HFFc6 (cell line): ENCODE data around the gene PTPRN2. TPM values are rescaled to one million over a fixed set of nuclear protein-coding genes. Genes with fewer than 3 reads are reported as not detected.
"Not testable (repeated sequence)": the region's sequence is repeated elsewhere in the genome, so short reads cannot be mapped to it uniquely, and the experiment has no call there.

Experiments
- DNase-seq: peaks from one replicate; pipeline ENCODE4 v3.0.0-alpha.2; 2018
- H3K27ac Mint-ChIP-seq: 2 replicates; pipeline ENCODE4 v1.8.0; 2020; ENCODE audit warnings: mild to moderate bottlenecking, mixed read lengths
- H3K27me3 Mint-ChIP-seq: 2 replicates; pipeline ENCODE4 v1.8.0; 2021; ENCODE audit warnings: mild to moderate bottlenecking, moderate library complexity, mixed read lengths; ENCODE audit not compliant: insufficient read depth
- H3K36me3 Mint-ChIP-seq: 2 replicates; pipeline ENCODE4 v1.8.0; 2021; ENCODE audit warnings: low read depth, mixed read lengths
- H3K4me1 Mint-ChIP-seq: 2 replicates; pipeline ENCODE4 v1.8.0; 2020; ENCODE audit warnings: low read depth, mixed read lengths
- H3K4me3 Mint-ChIP-seq: 2 replicates; pipeline ENCODE4 v1.8.0; 2020; ENCODE audit warnings: mild to moderate bottlenecking, moderate library complexity, mixed read lengths
- H3K9me3 Mint-ChIP-seq: 2 replicates; pipeline ENCODE4 v1.8.0; 2020; ENCODE audit warnings: mild to moderate bottlenecking, mixed read lengths
- CTCF ChIP-seq: fragments of 200-600 bp; sonication (generic); IDR thresholded peaks from 2 replicates; pipeline ENCODE4 v1.5.0; 2021; ENCODE audit warnings: antibody characterized with exemption, mild to moderate bottlenecking
- total RNA-seq, 6 experiments: library from RNA; stranded (reverse); fragmentation: NEBNext Ultra II Directional; extraction: Animal tissue kit (Norgen Biotek cat#: 25700); gene quantifications; 2 replicates in 1 of 6; 3 replicates in 5 of 6; pipeline ENCODE4 v1.2.3, GENCODE V29; 2021

Gene PTPRN2
- total RNA-seq, 6 experiments from 2014 or later = 0.05 to 0.27 (median 0.23) TPM

- H3K4me3 Mint-ChIP-seq = no peak overlapping the region
- H3K27me3 Mint-ChIP-seq = peaks cover 3% of the 10 kb centered on the region; the same call in 1 of the 2 replicates
- TF ChIP-seq CTCF = no peak
- DNase-seq = no peak
- no peak overlapping the region for H3K27ac Mint-ChIP-seq
- peaks cover 60% of the 10 kb centered on the region for H3K9me3 Mint-ChIP-seq
- no peaks in the 10 kb centered on the region for H3K4me1 Mint-ChIP-seq
- peaks cover 5% of the 10 kb centered on the region; the same call in 1 of the 2 replicates for H3K36me3 Mint-ChIP-seq
Measured at GRCh38 chr7:158034571-158034970, 553.1 kb downstream of the PTPRN2 start.

GRCh38 chr7:158033925-158034324 is 553.7 kb downstream of the PTPRN2 start:
- not testable (repeated sequence) for H3K4me1 Mint-ChIP-seq, H3K27ac Mint-ChIP-seq, H3K36me3 Mint-ChIP-seq, H3K27me3 Mint-ChIP-seq, DNase-seq, H3K4me3 Mint-ChIP-seq
- H3K9me3 Mint-ChIP-seq = peaks cover 59% of the 10 kb centered on the region

GRCh38 chr7:158033196-158033595 is 554.4 kb downstream of the PTPRN2 start:
- peaks cover 3% of the 10 kb centered on the region; the same call in 1 of the 2 replicates for H3K27me3 Mint-ChIP-seq
- peaks cover 61% of the 10 kb centered on the region for H3K9me3 Mint-ChIP-seq

GRCh38 chr7:158032561-158033115 is 555.0 kb downstream of the PTPRN2 start:
- no peak for TF ChIP-seq CTCF
- no peaks in the 10 kb centered on the region for H3K4me1 Mint-ChIP-seq
- H3K4me3 Mint-ChIP-seq = no peak overlapping the region
- no peak for DNase-seq
- H3K27ac Mint-ChIP-seq = no peak overlapping the region
- peaks cover 66% of the 10 kb centered on the region for H3K9me3 Mint-ChIP-seq
- peaks cover 3% of the 10 kb centered on the region; the same call in 1 of the 2 replicates for H3K27me3 Mint-ChIP-seq
- H3K36me3 Mint-ChIP-seq = peaks cover 5% of the 10 kb centered on the region; the same call in 1 of the 2 replicates

More at GRCh38 chr7:158033196-158033595, 554.4 kb downstream of the PTPRN2 start:
- Mint-ChIP-seq H3K27ac (no peak overlapping the region), H3K36me3 (peaks cover 5% of the 10 kb centered on the region; the same call in 1 of the 2 replicates), H3K4me1 (no peaks in the 10 kb centered on the region), H3K4me3 (no peak overlapping the region)
- no peak for DNase-seq
- no peak for TF ChIP-seq CTCF

GRCh38 chr7:158031867-158032308 is 555.7 kb downstream of the PTPRN2 start:
- Mint-ChIP-seq H3K4me3 (no peak overlapping the region), H3K27me3 (peaks cover 3% of the 10 kb centered on the region; the same call in 1 of the 2 replicates), H3K4me1 (no peaks in the 10 kb centered on the region), H3K9me3 (peaks cover 72% of the 10 kb centered on the region), H3K27ac (no peak overlapping the region), H3K36me3 (peaks cover 5% of the 10 kb centered on the region; the same call in 1 of the 2 replicates)
- no peak for TF ChIP-seq CTCF
- no peak for DNase-seq

GRCh38 chr7:158030566-158030965 is 557.1 kb downstream of the PTPRN2 start:
- no peaks in the 10 kb centered on the region for H3K4me1 Mint-ChIP-seq
- H3K27ac Mint-ChIP-seq = no peak overlapping the region
- TF ChIP-seq CTCF = no peak
- peaks cover 3% of the 10 kb centered on the region; the same call in 1 of the 2 replicates for H3K27me3 Mint-ChIP-seq
- H3K36me3 Mint-ChIP-seq = peaks cover 5% of the 10 kb centered on the region; the same call in 1 of the 2 replicates
- H3K9me3 Mint-ChIP-seq = peaks cover 82% of the 10 kb centered on the region
- no peak overlapping the region for H3K4me3 Mint-ChIP-seq
- no peak for DNase-seq
